NCI-H748 (cell line): Measurements from ENCODE around the gene RPL28.
A peak's percentile ranks its signal among the peaks of the same experiment; 100 is the strongest.

ENCODE experiments used
- DNase-seq: peaks from one replicate; lab custom pipeline; 2025; ENCODE audit not compliant: unreplicated experiment; lab: John Stamatoyannopoulos, UW

Gene RPL28

GRCh38 chr19:55385724-55386492, at the start of gene RPL28:
RPL28 (plus strand) TSS chr19:55385932; CDS start chr19:55386358, 426 bp downstream.
- DNase-seq, result peak; percentile 99

GRCh38 chr19:55336101-55336500, 49.6 kb upstream of the RPL28 start:
- no peak for DNase-seq

GRCh38 chr19:55339105-55339888, 46.4 kb upstream of the RPL28 start, which contains the start of gene KMT5C:
KMT5C (plus strand) TSS chr19:55339876; CDS start chr19:55341937, 2,061 bp downstream.
- DNase-seq, result peak; percentile 100

- peak; percentile 56 for DNase-seq
Measured at GRCh38 chr19:55339889-55340783, 45.6 kb upstream of the RPL28 start.

- DNase-seq, result no peak
Measured at GRCh38 chr19:55340784-55341147, 45.0 kb upstream of the RPL28 start.

GRCh38 chr19:55341171-55341588, 44.6 kb upstream of the RPL28 start:
- DNase-seq, result peak; percentile 90

GRCh38 chr19:55341595-55342531, 43.9 kb upstream of the RPL28 start:
- DNase-seq, result no peak

- DNase-seq, result no peak
Measured at GRCh38 chr19:55344444-55344843, 41.3 kb upstream of the RPL28 start.

- DNase-seq, result no peak
Measured at GRCh38 chr19:55345101-55345817, 40.5 kb upstream of the RPL28 start.

GRCh38 chr19:55345818-55346724, 39.7 kb upstream of the RPL28 start:
- DNase-seq, result peak; percentile 59

- DNase-seq, result no peak
Measured at GRCh38 chr19:55346725-55347441, 38.8 kb upstream of the RPL28 start.

GRCh38 chr19:55347442-55348009, 38.2 kb upstream of the RPL28 start:
- no peak for DNase-seq

GRCh38 chr19:55348317-55349034, 37.3 kb upstream of the RPL28 start:
- DNase-seq, result no peak

GRCh38 chr19:55350620-55351315, 35.0 kb upstream of the RPL28 start:
- no peak for DNase-seq

GRCh38 chr19:55352040-55352439, 33.7 kb upstream of the RPL28 start:
- DNase-seq, result no peak

- DNase-seq, result no peak
Measured at GRCh38 chr19:55352549-55353145, 33.1 kb upstream of the RPL28 start.
